ENCODE data around the gene MRPL21.

MRPL21 gene

GRCh38 chr11:68903288-68904247 lies at the start of gene MRPL21, which contains the start of gene IGHMBP2:
Gene MRPL21 (minus strand): TSS chr11:68903832. CDS start chr11:68903810, 22 bp downstream.
Gene IGHMBP2 (plus strand): TSS chr11:68903891. CDS start chr11:68903953, 62 bp downstream.
- peak; percentile 64 for DNase-seq (ENCODE audit: low spot score)

DNA sequence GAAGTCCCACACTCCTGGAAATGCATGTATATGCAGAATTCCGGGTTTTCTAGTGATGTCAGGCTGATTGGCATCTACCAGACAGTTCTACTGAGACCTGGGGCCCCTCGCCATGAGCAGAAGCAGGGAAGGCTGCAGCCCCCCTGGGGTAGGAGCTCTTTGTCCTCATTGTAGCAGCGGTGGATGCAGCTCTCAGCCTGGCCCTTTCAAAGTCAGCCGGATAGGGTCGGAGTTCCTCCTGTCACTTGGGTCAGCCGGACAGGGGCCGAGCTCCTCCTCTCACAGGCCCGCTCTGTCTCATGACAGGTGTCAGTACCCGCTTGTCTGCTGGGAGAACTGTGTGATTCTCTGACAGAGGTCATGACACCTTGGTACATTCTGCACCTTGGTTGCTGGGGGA lies 47.1 kb upstream of the MRPL21 start:
- DNase-seq (ENCODE audit: low spot score) = no peak

GRCh38 chr11:68950270-68950669 lies 46.6 kb upstream of the MRPL21 start:
- no peak for DNase-seq (ENCODE audit: low spot score)

DNA sequence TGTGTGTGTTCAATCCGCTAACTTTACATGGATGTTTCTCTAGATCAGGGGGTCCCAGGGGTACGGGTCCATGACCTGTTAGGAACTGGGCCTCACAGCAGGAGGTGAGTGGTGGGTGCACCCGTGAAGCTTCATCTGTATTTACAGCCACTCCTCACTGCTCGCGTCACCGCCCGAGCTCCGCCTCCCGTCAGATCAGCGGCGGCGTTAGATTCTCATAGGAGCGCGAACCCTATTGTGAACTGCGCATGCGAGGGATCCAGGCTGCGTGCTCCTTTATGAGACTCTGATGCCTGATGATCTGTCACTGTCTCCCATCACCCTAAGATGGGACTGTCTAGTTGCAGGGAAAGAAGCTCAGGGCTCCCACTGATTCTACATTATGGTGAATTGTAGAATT lies 45.3 kb upstream of the MRPL21 start:
- no peak for DNase-seq (ENCODE audit: low spot score)

DNA sequence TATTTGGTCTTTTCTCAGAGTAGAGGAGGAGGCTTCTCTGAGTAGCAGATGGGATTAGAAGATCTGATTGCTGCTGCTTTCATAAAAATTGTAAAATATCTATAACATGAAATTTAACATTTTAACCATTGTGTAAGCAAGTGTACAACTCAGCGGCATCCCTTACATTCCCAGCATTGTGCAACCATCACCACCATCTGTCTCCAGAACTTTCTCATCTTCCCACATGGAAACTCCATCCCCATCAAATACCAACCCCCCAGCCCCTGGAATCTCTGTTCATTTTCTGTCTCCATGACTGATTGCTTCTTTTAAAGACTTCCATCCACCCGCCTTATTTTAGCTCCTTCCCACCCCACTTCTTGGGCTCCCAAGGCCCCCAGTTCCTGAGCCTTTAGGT lies 44.9 kb upstream of the MRPL21 start:
- no peak for DNase-seq (ENCODE audit: low spot score)

DNA sequence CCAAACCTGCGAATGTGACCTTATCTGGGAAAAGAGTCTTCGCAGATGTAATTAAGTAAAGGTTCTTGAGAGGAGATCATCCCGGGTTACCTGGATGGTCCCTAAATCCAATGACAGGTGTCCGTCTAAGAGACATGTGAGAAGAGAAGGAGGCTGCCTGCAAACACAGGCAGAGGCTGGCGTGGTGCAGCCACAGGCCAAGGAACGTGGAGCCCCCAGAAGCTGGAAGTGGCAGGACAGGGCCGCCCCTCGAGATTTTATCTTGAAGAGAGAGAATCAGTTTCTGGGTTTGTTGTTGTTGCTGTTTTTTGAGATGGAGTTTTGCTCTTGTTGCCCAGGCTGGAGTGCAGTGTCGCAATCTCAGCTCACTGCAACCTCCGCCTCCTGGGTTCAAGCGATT lies 43.5 kb upstream of the MRPL21 start:
- no peak for DNase-seq (ENCODE audit: low spot score)

GRCh38 chr11:68946416-68947090 lies 42.9 kb upstream of the MRPL21 start:
- DNase-seq (ENCODE audit: low spot score) = no peak

DNA sequence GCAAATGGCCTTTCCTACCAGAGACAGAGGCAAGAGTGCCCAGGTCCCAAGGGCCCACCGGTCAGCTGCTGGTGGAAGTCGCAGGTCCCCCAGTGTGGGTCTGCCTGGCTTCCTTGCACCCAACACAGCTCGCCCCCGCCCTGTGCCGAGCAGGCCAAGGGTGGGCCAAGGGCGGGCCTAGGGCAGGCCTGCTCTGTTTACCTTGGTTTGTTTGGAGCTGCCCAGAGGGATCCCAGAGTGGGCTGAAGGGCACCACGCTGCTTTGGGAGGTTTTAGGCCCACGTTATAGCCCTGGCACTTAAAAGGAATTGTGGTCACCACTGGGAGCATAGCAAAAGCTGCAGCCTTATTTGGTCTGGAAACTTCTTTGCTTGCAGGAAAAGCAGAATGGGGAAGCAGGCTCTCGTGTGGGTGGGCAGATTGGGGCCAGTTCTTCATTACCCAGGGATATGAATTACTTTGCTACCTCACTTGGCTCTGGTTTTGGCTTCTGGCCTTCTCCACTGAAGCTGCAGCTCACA lies 39.2 kb upstream of the MRPL21 start:
- peak; percentile 20 for DNase-seq (ENCODE audit: low spot score)

- no peak for DNase-seq (ENCODE audit: low spot score)
Measured at GRCh38 chr11:68942095-68942620, 38.5 kb upstream of the MRPL21 start.

- DNase-seq (ENCODE audit: low spot score) = no peak
Measured at GRCh38 chr11:68941324-68942094, 37.9 kb upstream of the MRPL21 start.

DNA sequence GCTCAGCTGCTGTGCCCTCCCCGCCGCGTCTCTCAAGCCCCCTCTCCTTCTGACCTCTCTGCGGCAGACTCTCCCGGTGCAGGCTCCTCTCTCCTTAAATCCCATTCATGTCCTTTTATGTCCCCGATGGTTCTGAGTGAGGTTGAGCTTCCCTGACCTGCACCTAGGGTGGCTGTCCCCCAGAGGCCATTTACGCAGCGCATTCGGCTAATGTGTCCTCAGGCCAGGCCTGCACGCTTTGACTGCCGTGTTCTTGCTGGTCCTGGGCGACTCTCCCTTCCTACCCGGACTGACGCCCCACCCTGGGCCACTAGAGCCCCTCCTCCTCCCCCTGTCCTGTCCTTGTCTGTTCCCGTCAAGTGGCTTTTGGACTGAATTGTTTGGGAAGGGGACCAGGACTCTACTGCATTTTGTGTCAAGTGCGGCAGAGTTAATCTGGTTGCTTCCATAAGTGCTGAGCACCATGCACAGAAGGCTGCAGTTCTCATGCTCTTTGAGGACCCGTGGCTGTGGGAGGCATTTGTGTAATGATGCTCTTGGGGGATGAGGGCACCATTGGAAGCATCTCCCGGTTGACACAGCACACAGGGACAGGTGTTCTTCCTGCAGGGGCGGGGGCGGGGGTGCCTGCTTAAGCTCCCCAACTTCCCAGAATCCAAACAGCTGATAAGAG lies 37.2 kb upstream of the MRPL21 start:
- DNase-seq (ENCODE audit: low spot score) = no peak

- no peak for DNase-seq (ENCODE audit: low spot score)
Measured at GRCh38 chr11:68939583-68940555, 36.2 kb upstream of the MRPL21 start.

DNA sequence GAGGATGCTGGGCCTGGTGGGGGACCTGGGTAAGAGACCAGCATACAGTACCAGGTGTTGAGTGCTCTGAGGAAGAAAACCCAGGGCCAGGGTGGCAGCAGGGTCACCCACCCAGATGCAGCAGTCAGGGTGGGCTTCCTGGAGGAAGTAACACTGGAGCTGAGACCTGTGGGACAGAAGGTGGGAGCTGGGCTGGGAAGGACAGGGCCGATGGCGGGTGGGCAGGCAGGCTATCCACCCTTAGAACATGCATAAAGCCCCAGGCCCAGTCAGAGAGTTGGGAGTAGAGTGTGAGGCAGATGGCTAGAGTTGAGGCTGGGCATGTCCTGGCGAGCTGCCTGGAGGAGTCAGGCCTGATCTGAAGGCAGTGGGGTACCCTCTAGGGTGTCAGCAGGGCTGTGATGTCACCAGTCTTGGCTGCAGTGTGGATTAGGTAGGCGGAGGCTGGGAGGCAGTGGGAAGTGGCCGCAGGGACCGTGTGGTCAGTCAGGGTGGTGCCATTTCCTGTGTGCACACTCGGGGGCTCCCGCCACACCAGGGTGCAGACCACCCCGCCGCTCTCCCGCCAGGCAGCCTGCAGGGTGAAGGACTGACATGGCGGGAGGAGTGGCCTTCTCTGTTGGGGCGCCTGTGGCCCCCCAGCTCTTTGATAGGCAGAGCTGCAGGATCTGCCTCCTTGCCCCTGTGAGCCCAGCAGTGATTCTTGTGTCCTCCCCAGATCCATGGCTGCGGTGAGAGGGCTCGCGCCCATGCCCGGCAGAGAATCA lies 35.4 kb upstream of the MRPL21 start:
- DNase-seq (ENCODE audit: low spot score) = no peak

DNA sequence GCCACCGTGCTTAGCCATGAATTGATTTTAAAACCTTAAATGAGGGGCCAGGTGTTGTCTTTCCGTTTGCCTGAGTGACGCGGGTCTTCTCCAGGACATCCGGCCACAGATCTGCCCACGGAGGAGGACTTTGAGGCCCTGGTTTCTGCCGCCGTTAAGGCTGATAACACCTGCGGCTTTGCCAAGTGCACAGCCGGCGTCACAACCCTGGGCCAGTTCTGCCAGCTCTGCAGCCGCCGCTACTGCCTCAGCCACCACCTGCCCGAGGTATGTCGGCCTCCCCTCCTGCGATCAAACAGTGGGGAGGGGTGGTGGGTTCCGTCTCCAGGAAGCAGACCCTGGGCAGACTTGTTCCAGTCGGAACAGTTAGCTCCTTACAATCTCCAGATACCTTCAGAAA lies 34.5 kb upstream of the MRPL21 start:
- DNase-seq (ENCODE audit: low spot score) = no peak

DNA sequence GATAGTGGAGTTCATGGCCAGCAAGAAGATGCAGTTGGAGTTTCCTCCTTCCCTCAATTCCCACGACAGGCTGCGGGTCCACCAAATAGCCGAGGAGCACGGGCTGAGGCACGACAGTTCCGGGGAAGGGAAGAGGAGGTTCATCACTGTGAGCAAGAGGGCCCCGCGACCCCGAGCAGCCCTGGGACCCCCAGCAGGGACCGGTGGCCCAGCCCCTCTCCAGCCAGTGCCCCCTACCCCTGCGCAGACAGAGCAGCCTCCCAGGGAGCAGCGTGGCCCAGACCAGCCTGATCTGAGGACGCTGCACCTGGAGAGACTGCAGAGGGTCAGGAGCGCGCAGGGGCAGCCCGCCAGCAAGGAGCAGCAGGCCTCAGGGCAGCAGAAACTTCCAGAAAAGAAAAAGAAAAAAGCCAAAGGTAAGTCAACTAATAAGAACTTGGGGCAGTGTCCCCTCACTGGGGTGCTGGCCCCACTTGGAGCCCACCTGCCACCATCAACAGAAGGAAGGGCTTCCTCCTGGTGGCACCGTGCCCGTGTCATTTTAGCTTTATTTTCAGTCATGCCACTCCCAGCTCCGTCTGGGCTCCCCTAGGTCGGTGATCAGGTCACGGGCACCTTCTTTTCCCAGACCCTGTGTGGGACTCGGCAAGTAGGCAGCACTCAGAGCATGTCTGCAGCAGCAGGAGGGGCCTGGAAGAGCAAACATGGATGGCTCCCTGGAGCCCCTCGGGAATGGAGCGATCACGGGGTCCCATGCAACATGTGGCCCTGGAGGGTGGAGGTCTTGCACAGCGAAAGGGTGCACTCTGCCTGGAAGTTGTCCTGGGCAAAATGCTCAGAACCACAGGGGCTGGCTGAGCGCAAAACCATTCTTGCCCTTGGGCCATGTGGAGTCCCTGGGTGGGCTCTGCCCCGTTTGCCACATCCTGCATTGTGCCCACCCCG lies 33.3 kb upstream of the MRPL21 start:
- DNase-seq (ENCODE audit: low spot score) = no peak

DNA sequence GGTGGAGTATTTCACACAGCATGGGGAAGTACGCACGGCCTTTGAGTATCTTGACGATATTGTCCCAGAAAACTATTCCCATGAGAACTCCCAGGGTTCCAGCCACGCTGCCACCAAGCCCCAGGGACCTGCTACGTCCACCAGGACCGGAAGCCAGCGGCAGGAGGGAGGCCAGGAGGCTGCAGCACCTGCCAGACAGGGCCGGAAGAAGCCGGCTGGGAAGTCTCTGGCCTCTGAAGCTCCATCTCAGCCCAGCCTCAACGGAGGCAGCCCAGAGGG lies 32.7 kb upstream of the MRPL21 start:
- DNase-seq (ENCODE audit: low spot score) = no peak

DNA sequence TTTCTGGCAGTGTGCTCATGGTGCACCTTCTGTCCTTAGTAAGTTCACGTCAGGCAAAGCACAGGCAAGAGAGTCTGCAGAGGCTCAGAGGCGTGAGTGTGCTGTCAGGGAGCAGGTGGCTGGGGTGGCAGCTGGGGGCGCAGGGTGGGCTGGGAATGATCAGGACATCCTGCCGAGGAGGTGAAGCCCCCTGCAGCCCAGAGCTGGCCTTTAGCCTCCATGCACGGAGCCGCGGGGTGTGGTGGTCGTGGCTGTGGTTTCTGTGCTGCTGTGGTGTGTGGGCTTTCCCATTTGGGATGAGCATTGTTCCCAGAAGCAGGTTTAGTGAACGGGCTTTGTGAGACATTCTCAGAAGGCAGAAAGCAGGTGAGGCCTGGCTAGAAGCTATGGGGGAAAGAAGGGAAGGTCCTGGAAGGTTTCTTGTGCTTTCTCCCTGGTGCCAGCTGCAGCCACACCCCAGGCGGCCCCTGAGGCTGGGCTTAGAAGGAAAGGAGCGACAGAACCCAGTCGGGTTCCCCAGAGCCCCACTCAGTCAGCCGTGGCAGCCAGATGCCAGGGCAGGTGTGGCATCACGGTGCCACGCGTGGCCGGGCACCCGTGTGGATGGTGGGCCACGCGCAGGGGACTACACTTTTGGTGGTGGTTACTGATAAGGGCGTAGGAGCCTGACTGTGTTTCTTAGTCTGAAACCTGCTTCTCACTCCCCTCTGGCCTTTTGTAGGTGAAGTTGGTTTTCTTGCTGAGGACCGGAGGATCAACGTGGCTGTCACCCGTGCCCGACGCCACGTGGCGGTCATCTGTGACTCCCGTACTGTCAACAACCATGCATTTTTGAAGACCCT lies 32.1 kb upstream of the MRPL21 start:
- no peak for DNase-seq (ENCODE audit: low spot score)

Data from pons (tissue), 1 donor.